Body of pancreas (tissue), 4 donors: ENCODE results near the gene CALCOCO2.

Source experiments
- CTCF ChIP-seq, 7 experiments: fragments of 450-650 bp in 4 of 7; fragments of 200-600 bp in 3 of 7; sonication (generic) in 3 of 7; IDR thresholded peaks; one replicate each; pipeline ENCODE4 v1.5.1; 2016 to 2019; ENCODE audit warnings: antibody characterized with exemption in 7 of 7
- POLR2A ChIP-seq, 3 donors: fragments of 450-650 bp; IDR thresholded peaks; one replicate each; pipeline ENCODE4 v1.6.1; 2016; ENCODE audit warnings: antibody characterized with exemption in 3 of 3, mild to moderate bottlenecking in 2 of 3

- no peak for TF ChIP-seq CTCF (IDR thresholded peaks at IDR 0.05)
- peak in 2 of 3 donors; percentile 26 to 53 for TF ChIP-seq POLR2A (IDR thresholded peaks at IDR 0.05)
Measured at GRCh38 chr17:48908853-48909394, 78.1 kb downstream of the CALCOCO2 start.
